GM12864 (cell line): ENCODE measurements around the gene PBX2.
"Not testable (repeated sequence)": the region's sequence is repeated elsewhere in the genome, so short reads cannot be mapped to it uniquely, and the experiment has no call there.

Source experiments
- DNase-seq: peaks from one replicate; pipeline ENCODE4 v3.0.0-alpha.2; 2011; ENCODE audit warnings: low read depth
- H3K4me3 ChIP-seq: 2 replicates; pipeline ENCODE4 v1.5.1; 2011; ENCODE audit warnings: mild to moderate bottlenecking, low read depth, low read length, control low read depth
- TF ChIP-seq, protein P1 (sequence below): IDR thresholded peaks from 2 replicates; pipeline ENCODE4 v1.5.1; 2011; ENCODE audit warnings: low read depth, mild to moderate bottlenecking, moderate library complexity, low read length, control low read depth, inconsistent platforms; ENCODE audit errors: missing control alignments

PBX2 gene

DNA sequence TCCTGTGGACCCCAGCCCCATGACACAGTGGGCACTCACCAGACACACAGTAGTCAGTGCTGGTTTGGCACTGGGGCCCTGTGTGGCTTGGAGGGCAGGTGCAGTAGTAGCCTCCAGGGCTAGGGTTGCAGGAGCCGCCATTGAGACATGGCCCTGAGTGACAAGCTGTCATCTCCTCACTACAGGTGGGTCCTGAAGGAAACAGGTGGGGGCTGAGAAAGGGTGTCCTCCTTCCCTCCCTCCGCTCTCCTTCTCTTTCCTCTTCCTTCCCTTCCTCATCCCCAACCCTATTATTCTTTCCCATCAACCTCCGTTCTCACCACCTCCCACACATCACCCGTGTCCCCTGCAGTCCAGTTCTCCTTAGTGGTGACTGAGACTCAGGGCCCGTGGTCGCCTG is 23.6 kb upstream of the PBX2 start:
- TF ChIP-seq, protein P1, sequence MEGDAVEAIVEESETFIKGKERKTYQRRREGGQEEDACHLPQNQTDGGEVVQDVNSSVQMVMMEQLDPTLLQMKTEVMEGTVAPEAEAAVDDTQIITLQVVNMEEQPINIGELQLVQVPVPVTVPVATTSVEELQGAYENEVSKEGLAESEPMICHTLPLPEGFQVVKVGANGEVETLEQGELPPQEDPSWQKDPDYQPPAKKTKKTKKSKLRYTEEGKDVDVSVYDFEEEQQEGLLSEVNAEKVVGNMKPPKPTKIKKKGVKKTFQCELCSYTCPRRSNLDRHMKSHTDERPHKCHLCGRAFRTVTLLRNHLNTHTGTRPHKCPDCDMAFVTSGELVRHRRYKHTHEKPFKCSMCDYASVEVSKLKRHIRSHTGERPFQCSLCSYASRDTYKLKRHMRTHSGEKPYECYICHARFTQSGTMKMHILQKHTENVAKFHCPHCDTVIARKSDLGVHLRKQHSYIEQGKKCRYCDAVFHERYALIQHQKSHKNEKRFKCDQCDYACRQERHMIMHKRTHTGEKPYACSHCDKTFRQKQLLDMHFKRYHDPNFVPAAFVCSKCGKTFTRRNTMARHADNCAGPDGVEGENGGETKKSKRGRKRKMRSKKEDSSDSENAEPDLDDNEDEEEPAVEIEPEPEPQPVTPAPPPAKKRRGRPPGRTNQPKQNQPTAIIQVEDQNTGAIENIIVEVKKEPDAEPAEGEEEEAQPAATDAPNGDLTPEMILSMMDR = no peak

GRCh38 chr6:32212076-32212760 is 22.2 kb upstream of the PBX2 start:
- H3K4me3 ChIP-seq = no peak overlapping the region
- DNase-seq = no peak
- TF ChIP-seq, protein P1 = no peak

More for the DNA sequence above, 23.6 kb upstream of the PBX2 start:
- no peak for DNase-seq
- no peak overlapping the region for H3K4me3 ChIP-seq

- DNase-seq, H3K4me3 ChIP-seq: not testable (repeated sequence)
Measured at GRCh38 chr6:32211432-32211831, 21.4 kb upstream of the PBX2 start.

DNA sequence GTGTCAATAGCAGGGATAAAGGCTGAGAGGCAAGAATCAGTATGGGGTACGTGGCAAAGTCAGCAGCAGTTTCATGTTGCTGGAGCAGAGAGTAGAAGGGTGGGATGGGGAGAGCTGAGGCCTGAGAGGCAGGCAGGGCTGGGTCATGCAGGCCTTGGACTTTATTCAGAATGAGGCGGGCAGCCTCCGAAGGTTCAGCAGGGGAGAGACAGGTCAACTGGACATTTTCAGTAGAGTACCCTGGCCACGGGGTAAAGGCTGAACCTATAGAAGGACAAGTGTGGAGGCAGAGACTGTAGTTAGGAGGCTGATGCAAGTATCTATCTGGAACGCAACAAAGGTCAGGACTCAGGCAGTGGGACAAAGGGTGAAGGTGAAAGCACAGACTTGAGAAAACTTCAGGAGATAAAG is 20.2 kb upstream of the PBX2 start:
- no peak overlapping the region for H3K4me3 ChIP-seq
- TF ChIP-seq, protein P1 = no peak
- DNase-seq = no peak

DNA sequence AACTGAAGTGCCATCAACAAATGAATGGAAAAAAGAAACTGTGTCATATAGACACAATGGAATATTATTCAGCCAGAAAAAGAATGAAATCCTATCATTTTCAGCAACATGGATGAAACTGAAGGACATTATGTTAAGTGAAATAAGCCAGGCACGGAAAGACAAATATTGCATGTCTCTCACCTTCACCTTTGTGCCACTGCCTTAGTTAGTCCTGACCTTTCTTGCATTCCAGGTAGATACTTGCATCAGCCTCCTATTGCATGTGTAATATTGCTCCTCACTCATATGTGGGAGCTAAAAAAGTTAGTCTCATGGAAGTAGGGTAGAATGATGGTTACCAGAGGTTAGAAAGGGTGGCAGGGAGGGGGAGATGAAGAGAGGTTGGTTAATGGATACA is 19.0 kb upstream of the PBX2 start:
- no peak for DNase-seq
- TF ChIP-seq, protein P1 = no peak

DNA sequence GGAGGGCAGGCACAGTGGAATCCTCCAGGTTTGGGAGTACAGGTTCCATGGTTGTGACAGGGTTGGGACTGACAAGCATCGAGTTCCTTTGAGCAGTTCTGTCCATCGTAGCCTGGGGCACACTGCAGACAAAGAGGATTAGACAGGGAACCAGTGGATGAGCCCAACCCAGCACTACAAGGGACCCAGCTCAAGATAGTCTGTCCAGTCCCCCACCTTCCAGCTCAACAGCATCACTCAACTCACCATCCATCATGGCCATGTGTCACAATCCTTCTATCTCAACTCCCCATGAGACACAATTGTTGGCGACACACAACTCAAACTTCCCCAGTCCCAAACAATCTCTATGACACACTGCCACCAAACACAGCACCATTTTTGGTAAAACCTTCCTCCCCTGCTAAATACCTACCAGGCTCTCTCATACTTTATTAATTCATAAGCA is 14.3 kb upstream of the PBX2 start:
- no peak for DNase-seq
- no peak overlapping the region for H3K4me3 ChIP-seq
- TF ChIP-seq, protein P1 = no peak

More for the DNA sequence above, 19.0 kb upstream of the PBX2 start:
- H3K4me3 ChIP-seq = no peak overlapping the region

DNA sequence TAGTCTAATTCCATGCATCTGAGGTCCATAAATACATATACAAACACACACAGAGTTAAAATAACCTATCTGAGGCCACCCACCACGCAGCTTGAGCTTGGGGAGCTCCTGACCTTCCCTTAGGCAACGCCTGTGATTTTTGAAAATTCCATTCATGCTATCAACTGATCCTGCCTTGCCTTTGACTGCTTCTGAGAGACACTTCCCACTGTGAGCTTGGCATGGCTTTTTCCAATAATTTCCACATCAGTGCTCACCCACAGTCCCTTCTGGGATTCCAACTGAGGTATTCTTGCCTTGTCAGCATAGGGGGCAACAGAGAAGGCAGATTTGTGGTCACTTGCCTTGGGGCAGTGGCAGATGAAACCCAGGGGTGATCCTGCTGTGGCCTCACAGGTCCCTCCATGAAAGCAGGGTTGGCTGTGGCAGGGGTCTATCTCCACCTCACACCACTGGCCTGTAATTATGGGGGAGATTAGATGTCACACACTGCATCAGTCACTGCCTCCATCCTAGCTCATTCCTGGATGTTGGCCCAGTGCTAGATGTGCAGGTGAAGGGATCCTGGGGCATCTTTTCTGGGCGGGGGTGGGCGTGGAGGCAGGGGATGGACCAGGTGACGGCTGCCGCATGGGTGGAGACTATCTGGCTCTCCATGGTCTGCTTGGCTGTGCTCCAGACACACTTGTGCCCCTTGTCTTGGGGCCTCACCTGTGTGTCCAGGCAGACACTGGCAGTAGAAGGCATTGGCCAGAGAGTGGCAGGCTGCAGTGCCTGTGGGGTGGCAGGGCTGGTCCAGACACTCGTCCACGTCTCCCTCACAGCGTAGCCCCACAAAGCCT is 13.6 kb upstream of the PBX2 start:
- TF ChIP-seq, protein P1 = no peak
- no peak overlapping the region for H3K4me3 ChIP-seq
- no peak for DNase-seq
